IPS-NIHi11 (cell line): ENCODE results near the gene LRP4.

Experiments
- DNase-seq: peaks from one replicate; pipeline ENCODE4 v3.0.0; 2012; ENCODE audit warnings: mixed read lengths, low spot score

The LRP4 gene

GRCh38 chr11:46894961-46895360 lies 23.4 kb downstream of the LRP4 start:
- DNase-seq = no peak

GRCh38 chr11:46894506-46894905 lies 23.8 kb downstream of the LRP4 start:
- no peak for DNase-seq

GRCh38 chr11:46892838-46893237 lies 25.5 kb downstream of the LRP4 start:
- DNase-seq = no peak

- DNase-seq = no peak
These were observed 26.2 kb downstream of the LRP4 start for GRCh38 chr11:46892109-46892508.

- DNase-seq = no peak
These were observed 27.7 kb downstream of the LRP4 start for GRCh38 chr11:46890665-46891064.

GRCh38 chr11:46889689-46890475 lies 28.5 kb downstream of the LRP4 start:
- DNase-seq = peak; percentile 62

- no peak for DNase-seq
These were observed 29.1 kb downstream of the LRP4 start for GRCh38 chr11:46889251-46889650.

GRCh38 chr11:46888636-46889035 lies 29.7 kb downstream of the LRP4 start:
- DNase-seq = no peak

- DNase-seq = no peak
These were observed 32.1 kb downstream of the LRP4 start for GRCh38 chr11:46886211-46886610.

- no peak for DNase-seq
These were observed 39.2 kb downstream of the LRP4 start for GRCh38 chr11:46879056-46879585.

GRCh38 chr11:46877580-46877979 lies 40.8 kb downstream of the LRP4 start:
- DNase-seq = no peak

- DNase-seq = no peak
These were observed 41.9 kb downstream of the LRP4 start for GRCh38 chr11:46876471-46876870.

GRCh38 chr11:46874586-46874985 lies 43.8 kb downstream of the LRP4 start:
- no peak for DNase-seq

- DNase-seq = no peak
These were observed 49.4 kb downstream of the LRP4 start for GRCh38 chr11:46868912-46869311.

GRCh38 chr11:46865340-46865739 lies 53.0 kb downstream of the LRP4 start:
- DNase-seq = no peak

- no peak for DNase-seq
These were observed 58.1 kb downstream of the LRP4 start for GRCh38 chr11:46860218-46860617.

- DNase-seq = no peak
These were observed 59.3 kb downstream of the LRP4 start for GRCh38 chr11:46858920-46859546.

- DNase-seq = no peak
These were observed 60.7 kb downstream of the LRP4 start for GRCh38 chr11:46857666-46858065.

GRCh38 chr11:46856605-46857343 lies 61.6 kb downstream of the LRP4 start:
- no peak for DNase-seq

- DNase-seq = no peak
These were observed 62.5 kb downstream of the LRP4 start for GRCh38 chr11:46855863-46856262.

GRCh38 chr11:46855167-46855566 lies 63.2 kb downstream of the LRP4 start:
- DNase-seq = no peak

GRCh38 chr11:46850829-46851380 lies 67.4 kb downstream of the LRP4 start:
- DNase-seq = no peak
